Peyer's patch (tissue), 4 donors: Measurements from ENCODE around the gene CCDC174. TPM values are rescaled to one million over a fixed set of nuclear protein-coding genes. Genes with fewer than 3 reads are reported as not detected.

ENCODE experiments used
- DNase-seq, 3 donors: peaks; one replicate each; pipeline ENCODE4 v3.0.0-alpha.2; 2017 to 2019
- H3K27ac ChIP-seq, 4 donors: fragments of 200-600 bp; sonication (generic); one replicate each; pipeline ENCODE4 v1.5.1; 2016 to 2019
- H3K27me3 ChIP-seq, 2 donors: fragments of 200-600 bp; sonication (generic); one replicate each; pipeline ENCODE4 v1.5.1; 2019
- H3K36me3 ChIP-seq, 3 donors: fragments of 200-600 bp; sonication (generic); one replicate each; pipeline ENCODE4 v1.5.1; 2016 to 2019
- H3K4me1 ChIP-seq, 4 donors: fragments of 200-600 bp; sonication (generic); one replicate each; pipeline ENCODE4 v1.5.1; 2016 to 2019
- H3K4me3 ChIP-seq, 4 donors: fragments of 200-600 bp; sonication (generic); 1 replicate in 3 of 4; 2 replicates in 1 of 4; pipeline ENCODE4 v1.5.1; 2016 to 2019; ENCODE audit warnings: mild to moderate bottlenecking in 1 of 4
- H3K9me3 ChIP-seq, 4 donors: fragments of 200-600 bp; sonication (generic); one replicate each; pipeline ENCODE4 v1.5.1; 2016 to 2019; ENCODE audit warnings: mild to moderate bottlenecking in 1 of 4
- POLR2A ChIP-seq, 2 donors: fragments of 450-650 bp; IDR thresholded peaks; one replicate each; pipeline ENCODE4 v1.5.1; 2017; ENCODE audit warnings: antibody characterized with exemption in 2 of 2, mild to moderate bottlenecking in 2 of 2, moderate library complexity in 2 of 2
- total RNA-seq, 4 donors: library from RNA; depleted of rRNA; stranded (reverse); fragments of >200 nt; gene quantifications; one replicate each; pipeline ENCODE4 v1.1.0, GENCODE V29; 2016
- TF ChIP-seq, protein P1 (sequence below), 6 experiments: fragments of 450-650 bp in 4 of 6; fragments of 200-600 bp in 2 of 6; sonication (generic) in 1 of 6; IDR thresholded peaks; one replicate each; pipeline ENCODE4 v1.5.1; 2017 to 2019; ENCODE audit warnings: antibody characterized with exemption in 6 of 6, mild to moderate bottlenecking in 3 of 6, moderate library complexity in 1 of 6

CCDC174 gene
- total RNA-seq, 4 donors from 2014 or later, result 20.1 to 55.3 (median 42.0) TPM

DNA sequence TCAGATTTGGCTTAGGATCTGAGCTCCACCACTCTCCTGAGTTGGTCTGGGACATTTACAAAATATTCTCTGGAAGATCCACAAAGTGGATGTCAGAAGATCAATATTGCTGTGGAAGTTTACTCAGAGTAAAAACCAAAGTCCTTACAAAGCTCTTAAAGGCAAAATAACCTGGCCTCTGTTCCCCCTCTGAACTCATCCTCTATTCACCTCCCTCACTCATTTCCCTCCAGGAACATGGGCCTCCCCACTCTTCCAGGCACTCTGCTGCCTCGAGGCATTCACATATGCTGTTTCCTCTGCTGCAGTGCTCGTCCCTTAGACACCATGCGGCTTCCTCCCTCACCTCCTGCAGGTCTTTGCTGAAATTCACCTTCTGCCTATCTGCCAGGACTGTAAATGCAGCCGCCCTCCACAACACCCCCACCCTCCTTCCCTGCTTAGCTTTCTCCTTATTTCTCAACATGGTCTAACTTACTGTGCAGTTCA lies 19.1 kb upstream of the CCDC174 start:
- no peak overlapping the region for H3K27ac ChIP-seq
- no peaks in the 10 kb centered on the region for H3K36me3 ChIP-seq
- peaks cover 0 to 4% (median 0%) of the 10 kb centered on the region in 4 donors for H3K9me3 ChIP-seq
- H3K27me3 ChIP-seq, result no peaks in the 10 kb centered on the region
- TF ChIP-seq, protein P1, sequence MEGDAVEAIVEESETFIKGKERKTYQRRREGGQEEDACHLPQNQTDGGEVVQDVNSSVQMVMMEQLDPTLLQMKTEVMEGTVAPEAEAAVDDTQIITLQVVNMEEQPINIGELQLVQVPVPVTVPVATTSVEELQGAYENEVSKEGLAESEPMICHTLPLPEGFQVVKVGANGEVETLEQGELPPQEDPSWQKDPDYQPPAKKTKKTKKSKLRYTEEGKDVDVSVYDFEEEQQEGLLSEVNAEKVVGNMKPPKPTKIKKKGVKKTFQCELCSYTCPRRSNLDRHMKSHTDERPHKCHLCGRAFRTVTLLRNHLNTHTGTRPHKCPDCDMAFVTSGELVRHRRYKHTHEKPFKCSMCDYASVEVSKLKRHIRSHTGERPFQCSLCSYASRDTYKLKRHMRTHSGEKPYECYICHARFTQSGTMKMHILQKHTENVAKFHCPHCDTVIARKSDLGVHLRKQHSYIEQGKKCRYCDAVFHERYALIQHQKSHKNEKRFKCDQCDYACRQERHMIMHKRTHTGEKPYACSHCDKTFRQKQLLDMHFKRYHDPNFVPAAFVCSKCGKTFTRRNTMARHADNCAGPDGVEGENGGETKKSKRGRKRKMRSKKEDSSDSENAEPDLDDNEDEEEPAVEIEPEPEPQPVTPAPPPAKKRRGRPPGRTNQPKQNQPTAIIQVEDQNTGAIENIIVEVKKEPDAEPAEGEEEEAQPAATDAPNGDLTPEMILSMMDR (IDR thresholded peaks at IDR 0.05), result no peak
- no peak for TF ChIP-seq POLR2A (IDR thresholded peaks at IDR 0.05)
- no peak for DNase-seq
- H3K4me1 ChIP-seq, result peaks cover 0 to 7% (median 0%) of the 10 kb centered on the region in 4 donors
- H3K4me3 ChIP-seq, result no peak overlapping the region

DNA sequence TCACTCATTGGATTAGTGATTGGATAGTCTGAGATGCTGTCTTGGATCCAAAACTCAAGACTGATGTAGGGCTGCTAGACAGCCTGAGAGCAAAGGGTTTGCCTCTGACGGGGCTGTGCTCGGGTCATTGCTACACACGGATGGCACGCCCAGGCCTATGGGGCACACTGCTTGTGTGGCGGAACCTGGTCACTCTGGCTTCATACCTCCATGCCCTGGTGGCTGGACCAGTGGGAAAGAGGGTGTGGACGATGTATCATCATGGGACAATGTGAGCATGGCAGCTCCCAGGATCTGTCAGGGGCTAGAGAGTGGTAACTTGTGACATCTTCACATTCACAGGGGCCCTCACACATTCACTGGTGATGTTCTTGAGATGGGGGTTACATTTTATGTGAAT lies 18.1 kb upstream of the CCDC174 start:
- Histone ChIP-seq H3K27ac (no peak overlapping the region), H3K4me1 (peaks cover 0 to 7% (median 0%) of the 10 kb centered on the region in 4 donors), H3K4me3 (no peak overlapping the region), H3K36me3 (no peaks in the 10 kb centered on the region), H3K9me3 (peaks cover 0 to under 1% (median 0%) of the 10 kb centered on the region in 4 donors), H3K27me3 (no peaks in the 10 kb centered on the region)
- TF ChIP-seq, protein P1 (IDR thresholded peaks at IDR 0.05), result no peak
- TF ChIP-seq POLR2A (IDR thresholded peaks at IDR 0.05), result no peak
- no peak for DNase-seq

DNA sequence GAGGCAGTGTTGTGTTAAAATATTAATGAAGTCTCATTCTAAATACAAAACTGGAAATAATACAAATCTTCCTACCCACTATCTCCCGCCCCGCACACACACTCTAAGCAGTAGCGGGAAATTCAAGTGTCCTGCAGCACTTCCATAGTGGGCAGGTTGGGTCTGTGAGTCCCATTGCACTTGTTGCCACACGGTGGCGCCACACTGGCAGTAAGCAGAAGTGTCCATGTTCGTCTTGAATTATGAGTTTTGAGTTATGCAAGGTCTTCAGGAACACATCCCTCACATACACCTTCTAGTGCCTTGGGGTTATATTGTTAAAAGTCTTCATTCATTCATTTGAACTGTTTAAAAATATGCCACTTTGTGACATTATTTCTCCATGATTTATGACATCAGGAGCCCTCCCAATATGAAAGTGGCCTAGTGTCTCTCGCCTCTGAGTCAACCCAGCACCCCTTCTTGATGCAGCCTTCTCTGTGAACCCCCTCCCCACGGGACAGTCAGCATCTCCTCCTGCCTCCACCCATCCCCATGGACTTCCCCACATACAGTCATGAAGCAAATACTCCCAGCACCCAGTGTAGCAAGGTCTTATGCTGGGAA lies 17.6 kb upstream of the CCDC174 start:
- no peak for TF ChIP-seq POLR2A (IDR thresholded peaks at IDR 0.05)
- TF ChIP-seq, protein P1 (IDR thresholded peaks at IDR 0.05), result peak in 5 of 6 experiments; percentile 49 to 70 (median 62)
- peak; percentile 38 to 77 (median 63) for DNase-seq
- Histone ChIP-seq H3K27ac (no peak overlapping the region), H3K4me3 (no peak overlapping the region), H3K27me3 (no peaks in the 10 kb centered on the region), H3K9me3 (no peaks in the 10 kb centered on the region), H3K4me1 (peaks cover 0 to 7% (median 0%) of the 10 kb centered on the region in 4 donors), H3K36me3 (no peaks in the 10 kb centered on the region)

DNA sequence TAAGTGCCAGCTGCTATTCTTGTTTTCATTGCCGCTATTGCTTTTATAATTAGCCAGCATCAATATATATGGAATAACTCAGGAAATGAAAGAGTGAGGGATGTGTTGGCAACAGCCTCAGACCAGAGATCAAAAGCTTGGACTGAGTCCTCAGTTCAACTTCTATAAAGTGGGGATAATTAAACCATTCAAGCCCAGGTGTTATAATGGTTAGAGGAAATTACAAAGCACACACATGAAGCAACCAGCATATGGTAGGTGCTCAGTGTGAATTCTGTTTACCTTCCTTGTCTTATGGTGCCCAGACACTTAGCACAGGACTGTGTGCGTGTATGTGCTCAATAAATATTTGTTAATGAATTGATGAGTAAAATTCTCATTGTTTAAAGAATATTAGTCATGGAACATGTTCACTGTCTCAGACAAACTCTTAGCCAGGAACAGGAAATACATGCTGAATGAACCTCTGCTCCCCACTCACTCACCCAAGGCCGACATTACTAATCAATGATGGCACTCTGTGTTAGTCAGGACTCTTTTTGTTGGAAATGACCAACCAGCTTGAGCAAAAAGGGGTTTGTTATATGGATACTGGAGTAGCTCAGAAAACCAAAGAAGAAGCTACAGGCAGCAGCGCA lies 16.7 kb upstream of the CCDC174 start:
- Histone ChIP-seq H3K4me1 (peaks cover 0 to 7% (median 0%) of the 10 kb centered on the region in 4 donors), H3K27me3 (no peaks in the 10 kb centered on the region), H3K4me3 (no peak overlapping the region), H3K36me3 (no peaks in the 10 kb centered on the region), H3K27ac (peak overlapping the region in 1 of 4 donors; percentile 8), H3K9me3 (no peaks in the 10 kb centered on the region)
- DNase-seq, result peak in 1 of 3 donors; percentile 45
- TF ChIP-seq, protein P1 (IDR thresholded peaks at IDR 0.05), result peak in 1 of 6 experiments; percentile 4
- no peak for TF ChIP-seq POLR2A (IDR thresholded peaks at IDR 0.05)

DNA sequence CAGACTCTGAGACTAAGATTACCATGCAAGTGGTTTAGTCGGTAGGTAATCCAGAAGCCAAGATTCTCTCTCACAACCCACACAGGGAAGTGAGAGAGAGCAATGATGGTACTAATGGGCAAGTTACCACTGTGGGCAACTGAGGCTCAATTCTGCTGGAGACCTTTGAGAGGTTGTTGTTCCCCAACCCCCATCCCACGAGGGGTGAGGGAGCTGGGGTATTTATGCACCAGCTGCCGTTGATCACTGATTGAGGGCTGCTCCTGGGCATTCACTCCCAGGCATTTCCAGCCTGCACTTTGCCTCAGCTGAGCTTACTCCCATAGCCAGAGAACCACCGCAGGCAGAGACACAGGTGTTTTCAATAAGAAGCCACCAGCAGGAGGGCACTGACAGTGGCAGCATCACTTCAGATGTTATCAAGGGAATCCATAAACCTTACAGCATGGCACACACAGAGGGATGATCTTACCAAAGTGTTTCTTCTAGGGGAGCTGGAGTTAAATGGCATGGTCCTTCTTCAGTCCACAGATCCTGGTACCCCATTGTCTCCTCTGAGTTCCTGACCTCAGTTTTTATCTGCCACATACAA lies 15.0 kb upstream of the CCDC174 start:
- H3K27ac ChIP-seq, result no peak overlapping the region
- H3K9me3 ChIP-seq, result no peaks in the 10 kb centered on the region
- no peak overlapping the region for H3K4me3 ChIP-seq
- H3K4me1 ChIP-seq, result peaks cover 0 to 7% (median 0%) of the 10 kb centered on the region in 4 donors
- TF ChIP-seq, protein P1 (IDR thresholded peaks at IDR 0.05), result no peak
- TF ChIP-seq POLR2A (IDR thresholded peaks at IDR 0.05), result no peak
- no peaks in the 10 kb centered on the region for H3K27me3 ChIP-seq
- DNase-seq, result peak in 1 of 3 donors; percentile 30
- H3K36me3 ChIP-seq, result no peaks in the 10 kb centered on the region
